ENCODE data around the gene MMP10. TPM values are rescaled to one million over a fixed set of nuclear protein-coding genes. Genes with fewer than 3 reads are reported as not detected.

The MMP10 gene
- total and polyA plus RNA-seq, 4 donors: not detected

- no peak overlapping the region for H3K9ac ChIP-seq (ENCODE audit: low read depth in 1 of 2, low read length in 2 of 2)
- WGBS: 73% methylated on average over 8 of the region's 8 CpGs
Observed at GRCh38 chr11:102788334-102788995, 8.0 kb upstream of the MMP10 start.

DNA sequence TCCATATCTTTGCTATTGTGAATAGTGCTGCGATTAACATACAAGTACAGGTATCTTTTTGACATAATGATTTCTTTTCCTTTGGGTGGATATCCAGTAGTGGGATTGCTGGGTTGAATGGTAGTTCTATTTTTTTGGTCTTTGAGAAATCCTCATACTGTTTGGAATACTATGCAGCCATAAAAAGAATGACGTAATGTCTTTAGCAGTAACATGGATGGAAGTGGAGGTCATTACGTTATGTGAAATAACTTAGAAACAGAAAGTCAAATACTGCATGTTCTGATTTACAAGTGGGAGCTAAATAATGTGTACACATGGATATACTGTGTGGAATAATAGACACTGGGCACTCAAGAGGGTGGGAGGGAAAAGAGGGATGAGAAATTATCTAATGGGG lies 4.0 kb upstream of the MMP10 start:
- TF ChIP-seq REST (IDR thresholded peaks at IDR 0.05): no peak
- TF ChIP-seq YY1 (IDR thresholded peaks at IDR 0.05): no peak
- no peak for TF ChIP-seq RXRA (IDR thresholded peaks at IDR 0.05)
- no peak for TF ChIP-seq SP1 (IDR thresholded peaks at IDR 0.05)
- no peak for TF ChIP-seq FOXA2 (IDR thresholded peaks at IDR 0.05)
- TF ChIP-seq TAF1 (conservative IDR thresholded peaks at IDR 0.05): no peak
- no peak for TF ChIP-seq ZBTB33 (IDR thresholded peaks at IDR 0.05)
- no peak for TF ChIP-seq RAD21 (IDR thresholded peaks at IDR 0.05)
- TF ChIP-seq NR2F2 (IDR thresholded peaks at IDR 0.05): no peak
- TF ChIP-seq, protein P1, sequence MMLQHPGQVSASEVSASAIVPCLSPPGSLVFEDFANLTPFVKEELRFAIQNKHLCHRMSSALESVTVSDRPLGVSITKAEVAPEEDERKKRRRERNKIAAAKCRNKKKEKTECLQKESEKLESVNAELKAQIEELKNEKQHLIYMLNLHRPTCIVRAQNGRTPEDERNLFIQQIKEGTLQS (IDR thresholded peaks at IDR 0.05): no peak
- TF ChIP-seq, protein P2, sequence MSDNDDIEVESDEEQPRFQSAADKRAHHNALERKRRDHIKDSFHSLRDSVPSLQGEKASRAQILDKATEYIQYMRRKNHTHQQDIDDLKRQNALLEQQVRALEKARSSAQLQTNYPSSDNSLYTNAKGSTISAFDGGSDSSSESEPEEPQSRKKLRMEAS (IDR thresholded peaks at IDR 0.05): no peak
- TF ChIP-seq CTCF (IDR thresholded peaks at IDR 0.05; ENCODE audit: low read depth, low read length, missing input control): no peak
- TF ChIP-seq HNF4A (conservative IDR thresholded peaks at IDR 0.05): no peak
- TF ChIP-seq GABPA (IDR thresholded peaks at IDR 0.05 in 1 of 2, conservative IDR thresholded peaks at IDR 0.05 in 1 of 2): no peak
- no peak for TF ChIP-seq FOXA1 (IDR thresholded peaks at IDR 0.05)
- 89% methylated on average over 3 of the region's 3 CpGs for WGBS
- no peaks in the 10 kb centered on the region for H3K4me1 ChIP-seq (ENCODE audit: control insufficient read depth in 4 of 4, insufficient read depth in 4 of 4, low read length in 3 of 4)
- H3K9me3 ChIP-seq (ENCODE audit: control insufficient read depth in 4 of 4, low read length in 3 of 4): no peaks in the 10 kb centered on the region
- no peaks in the 10 kb centered on the region for H3K27me3 ChIP-seq (ENCODE audit: control insufficient read depth in 4 of 4, insufficient read depth in 4 of 4, low read length in 3 of 4)
- no peak overlapping the region for H3K9ac ChIP-seq (ENCODE audit: low read depth in 1 of 2, low read length in 2 of 2)
- H3K4me3 ChIP-seq (ENCODE audit: low read depth in 1 of 3, low read length in 3 of 3): no peak overlapping the region
- DNase-seq (ENCODE audit: low spot score): no peak
- no peak overlapping the region for H3K27ac ChIP-seq (ENCODE audit: low read depth in 1 of 2, low read length in 2 of 2)
- no peaks in the 10 kb centered on the region for H3K36me3 ChIP-seq (ENCODE audit: control insufficient read depth in 4 of 4, insufficient read depth in 3 of 4, low read depth in 1 of 4, low read length in 3 of 4)

More at GRCh38 chr11:102788334-102788995, 8.0 kb upstream of the MMP10 start:
- no peaks in the 10 kb centered on the region for H3K4me1 ChIP-seq (ENCODE audit: control insufficient read depth in 4 of 4, insufficient read depth in 4 of 4, low read length in 3 of 4)
- H3K27me3 ChIP-seq (ENCODE audit: control insufficient read depth in 4 of 4, insufficient read depth in 4 of 4, low read length in 3 of 4): no peaks in the 10 kb centered on the region
- DNase-seq (ENCODE audit: low spot score): no peak
- H3K36me3 ChIP-seq (ENCODE audit: control insufficient read depth in 4 of 4, insufficient read depth in 3 of 4, low read depth in 1 of 4, low read length in 3 of 4): no peaks in the 10 kb centered on the region
- no peak for TF ChIP-seq FOXA2 (IDR thresholded peaks at IDR 0.05)
- TF ChIP-seq TAF1 (conservative IDR thresholded peaks at IDR 0.05): no peak
- TF ChIP-seq SP1 (IDR thresholded peaks at IDR 0.05): no peak
- TF ChIP-seq, protein P1 (IDR thresholded peaks at IDR 0.05): no peak
- TF ChIP-seq, protein P2 (IDR thresholded peaks at IDR 0.05): no peak
- H3K9me3 ChIP-seq (ENCODE audit: control insufficient read depth in 4 of 4, low read length in 3 of 4): no peaks in the 10 kb centered on the region
- H3K4me3 ChIP-seq (ENCODE audit: low read depth in 1 of 3, low read length in 3 of 3): no peak overlapping the region
- H3K27ac ChIP-seq (ENCODE audit: low read depth in 1 of 2, low read length in 2 of 2): no peak overlapping the region

Data from liver (tissue), 9 donors.